HG03378 (cell line): ENCODE measurements around the gene ALDOA.
"Not testable (repeated sequence)": the region's sequence is repeated elsewhere in the genome, so short reads cannot be mapped to it uniquely, and the experiment has no call there.

Experiments
- ATAC-seq: cut with Tn5 transposase; IDR thresholded peaks from one replicate; pipeline ENCODE4 v1.9.1; 2021; ENCODE audit warnings: mild to moderate bottlenecking, moderate library complexity; ENCODE audit not compliant: unreplicated experiment

Gene ALDOA

DNA sequence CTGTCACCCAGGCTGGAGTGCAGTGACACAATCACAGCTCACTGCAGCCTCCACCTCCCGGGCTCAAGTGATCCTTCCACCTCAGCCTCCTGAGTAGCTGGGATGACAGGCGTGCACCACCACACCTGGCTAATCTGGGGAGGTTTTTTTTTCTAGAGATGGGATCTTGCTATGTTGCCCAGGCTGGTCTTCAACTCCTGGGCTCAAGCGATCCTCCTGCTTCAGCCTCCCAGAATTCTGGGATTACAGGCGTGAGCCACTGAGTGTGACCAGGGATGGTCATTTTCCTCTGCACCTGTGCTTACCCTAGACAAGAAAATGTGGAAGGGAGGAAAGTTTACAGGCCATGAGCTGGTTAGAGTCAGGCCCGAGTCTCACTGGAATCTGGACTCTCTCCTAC, 24.9 kb upstream of the ALDOA start:
- ATAC-seq: not testable (repeated sequence)

DNA sequence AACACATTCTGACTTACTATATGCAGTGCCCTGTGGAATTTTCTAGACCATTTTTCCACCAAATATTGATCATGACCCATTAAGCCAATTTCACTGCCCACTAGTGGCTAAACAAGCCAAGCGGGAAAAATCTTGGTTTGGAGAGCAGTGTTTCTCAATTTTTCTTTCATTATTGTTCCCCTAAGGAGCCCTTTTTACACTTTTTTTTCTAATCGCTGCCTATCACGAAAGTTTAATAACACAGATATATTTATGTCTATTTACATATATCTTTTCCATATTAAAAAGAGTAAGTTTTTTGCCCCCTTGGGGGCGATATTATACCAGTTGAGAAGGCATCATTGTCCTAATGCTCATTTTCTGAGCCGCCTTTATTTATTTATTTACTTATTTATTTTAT, 23.7 kb upstream of the ALDOA start:
- ATAC-seq: no peak

DNA sequence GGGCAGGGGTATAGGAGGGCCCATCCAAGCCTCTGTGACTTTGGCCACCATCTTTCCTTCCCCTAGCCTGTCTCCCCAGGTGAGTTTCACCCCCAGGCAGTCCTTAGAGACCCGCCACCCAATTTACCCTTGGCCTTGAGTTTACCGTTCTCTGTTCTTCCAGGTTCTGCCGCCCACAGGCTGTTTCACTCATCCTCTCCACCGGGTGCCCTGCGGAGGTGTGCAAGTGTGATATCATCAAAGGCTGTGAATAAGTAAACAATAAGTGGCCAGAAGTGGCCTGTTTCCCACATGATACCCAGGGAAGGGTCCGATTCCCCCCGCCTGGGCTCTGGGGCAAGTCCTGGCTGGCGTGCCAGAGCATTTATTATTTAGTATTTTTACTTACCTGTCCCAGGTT, 19.4 kb upstream of the ALDOA start:
- no peak for ATAC-seq

- no peak for ATAC-seq
Observed at GRCh38 chr16:30046588-30046987, 19.0 kb upstream of the ALDOA start.

- ATAC-seq: no peak
Observed at GRCh38 chr16:30049871-30050270, 15.7 kb upstream of the ALDOA start.

DNA sequence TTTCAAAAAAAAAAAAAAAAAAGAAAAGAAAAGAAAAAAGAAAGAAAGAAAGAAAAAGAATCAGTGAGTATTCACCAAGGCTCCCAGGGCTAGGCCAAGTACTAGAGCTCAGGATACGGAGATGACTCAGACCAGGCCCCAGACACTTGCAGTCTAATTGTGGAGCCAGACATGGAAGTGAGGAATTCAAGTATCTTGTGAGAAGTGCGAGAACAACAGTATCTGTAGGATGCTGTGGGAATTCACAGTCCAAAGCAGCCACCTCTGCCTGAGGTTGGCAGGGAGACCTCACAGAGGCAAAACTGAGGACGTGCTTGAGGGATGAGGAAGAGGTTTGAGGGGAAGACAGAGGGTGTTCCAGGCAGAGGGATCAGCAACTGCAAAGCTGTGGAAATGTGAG, 14.0 kb upstream of the ALDOA start:
- no peak for ATAC-seq

GRCh38 chr16:30052671-30053372, 12.7 kb upstream of the ALDOA start:
- peak; percentile 46 for ATAC-seq

DNA sequence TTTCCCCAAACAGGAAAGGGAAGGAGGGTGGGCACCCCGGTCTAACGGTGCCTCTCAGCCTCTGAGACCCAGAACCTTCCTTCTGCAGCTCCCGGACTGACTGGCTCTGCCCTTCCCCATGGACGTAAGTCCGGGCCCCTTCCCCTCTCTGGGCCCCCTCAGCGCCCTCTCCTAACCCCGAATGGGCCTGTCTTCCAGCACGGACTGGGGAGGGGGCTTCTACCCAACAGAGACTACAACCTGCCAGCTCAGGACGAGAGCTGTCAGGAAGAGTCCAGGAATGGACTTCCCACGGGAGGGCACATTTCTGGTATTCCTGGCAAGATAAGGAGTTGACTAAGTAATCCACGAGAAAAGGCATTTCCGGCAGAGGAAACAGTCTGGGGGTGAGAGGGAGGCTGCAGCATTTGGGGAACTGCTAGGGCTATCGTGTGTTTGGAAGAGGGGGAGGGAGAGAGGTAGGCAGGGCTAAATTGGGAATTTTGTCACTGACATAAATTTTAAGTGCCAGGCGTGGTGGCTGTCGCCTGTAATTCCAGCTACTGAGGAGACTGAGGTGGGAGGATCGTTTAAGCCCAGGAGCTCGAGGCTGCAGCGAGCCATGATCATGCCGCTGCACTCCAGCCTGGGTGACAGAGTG, 12.1 kb upstream of the ALDOA start:
- no peak for ATAC-seq

GRCh38 chr16:30054451-30054850, 11.1 kb upstream of the ALDOA start:
- ATAC-seq: no peak

DNA sequence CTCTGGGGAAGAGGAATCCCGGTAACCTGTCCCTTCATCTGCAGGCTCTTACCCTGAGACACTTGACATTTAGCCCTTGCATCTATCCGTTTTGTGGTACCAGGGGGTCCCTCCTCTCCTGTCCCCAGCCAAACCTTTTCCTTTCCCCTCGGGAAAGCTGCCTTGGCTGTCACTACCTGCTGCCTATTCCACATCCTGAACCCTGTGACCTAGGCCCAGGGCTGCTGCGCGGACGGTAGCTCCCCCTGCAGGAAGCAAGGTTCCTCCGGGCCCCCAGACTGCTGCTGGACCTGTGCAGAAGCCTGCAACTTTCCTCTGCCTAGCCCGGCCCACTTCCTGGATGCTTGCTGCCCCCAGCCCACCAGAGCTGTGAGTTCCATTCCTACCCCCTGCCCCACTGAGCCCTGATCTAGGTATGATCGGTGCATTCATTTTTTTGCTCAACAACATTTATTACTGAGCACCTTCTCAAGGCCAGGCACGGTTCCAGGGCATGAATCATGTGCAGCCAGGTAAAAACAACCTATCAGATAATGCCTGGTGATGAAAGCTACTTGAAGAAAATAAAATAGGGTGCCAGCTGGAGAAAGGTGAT, 10.5 kb upstream of the ALDOA start:
- no peak for ATAC-seq

DNA sequence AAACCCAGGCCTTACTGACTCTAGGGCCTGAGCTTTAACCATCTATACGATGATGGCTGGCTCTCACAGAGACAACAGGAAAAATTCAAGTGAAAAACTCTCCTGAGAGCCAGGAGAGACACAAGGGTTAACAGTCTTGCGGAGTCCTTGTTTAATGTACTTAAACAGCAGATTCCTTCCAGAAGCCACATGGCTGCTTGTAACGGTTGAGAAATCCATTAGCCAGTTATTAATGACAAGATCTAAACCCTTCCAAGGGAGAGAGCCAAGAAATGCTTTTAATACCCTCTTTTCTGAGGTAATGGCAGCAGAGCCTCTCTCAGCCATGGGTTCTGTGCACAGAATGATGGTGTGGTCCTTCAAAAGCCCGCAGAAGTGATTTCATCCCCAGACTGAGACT, 5.2 kb upstream of the ALDOA start:
- ATAC-seq: no peak

GRCh38 chr16:30060836-30061554, 4.6 kb upstream of the ALDOA start:
- ATAC-seq: no peak

- no peak for ATAC-seq
Observed at GRCh38 chr16:30063278-30063892, 2.2 kb upstream of the ALDOA start.

DNA sequence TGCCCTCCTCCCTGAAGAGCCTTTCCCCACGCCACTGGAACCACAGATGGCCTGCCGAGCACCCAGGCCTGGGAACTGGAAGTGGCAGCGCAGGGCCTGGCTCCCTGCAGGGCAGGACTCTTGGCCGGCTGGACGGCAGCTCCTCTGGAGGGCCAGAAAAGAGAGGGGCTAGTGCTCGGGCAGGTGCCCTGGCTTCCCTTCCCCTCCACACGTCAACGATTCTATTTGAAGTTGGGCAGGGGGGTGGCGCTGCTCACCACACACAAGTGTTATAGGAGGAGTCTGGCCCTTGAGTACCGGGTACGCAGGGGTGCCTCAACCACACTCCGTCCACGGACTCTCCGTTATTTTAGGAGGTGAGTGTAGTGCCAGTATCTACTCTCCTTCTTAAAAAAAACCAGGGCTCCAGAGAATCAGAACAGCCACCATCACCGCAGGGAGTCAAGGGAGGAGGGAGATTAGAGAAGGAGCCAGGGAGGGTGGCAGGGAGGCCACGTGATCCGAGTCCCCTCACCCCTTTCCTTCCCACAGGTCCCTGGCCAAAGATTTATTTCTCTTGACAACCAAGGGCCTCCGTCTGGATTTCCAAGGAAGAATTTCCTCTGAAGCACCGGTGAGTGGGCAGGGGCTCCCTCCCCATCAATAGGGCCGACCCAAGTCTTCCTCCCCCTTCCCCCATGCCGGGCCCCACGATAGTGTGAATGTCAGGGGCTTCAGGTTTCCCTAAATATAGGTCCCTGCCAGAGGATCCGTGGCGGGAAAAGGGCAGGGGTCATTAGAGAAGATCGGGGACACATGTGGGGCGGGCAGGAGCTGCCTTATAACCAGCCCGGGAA, 1.4 kb upstream of the ALDOA start:
- ATAC-seq: peak; percentile 28

DNA sequence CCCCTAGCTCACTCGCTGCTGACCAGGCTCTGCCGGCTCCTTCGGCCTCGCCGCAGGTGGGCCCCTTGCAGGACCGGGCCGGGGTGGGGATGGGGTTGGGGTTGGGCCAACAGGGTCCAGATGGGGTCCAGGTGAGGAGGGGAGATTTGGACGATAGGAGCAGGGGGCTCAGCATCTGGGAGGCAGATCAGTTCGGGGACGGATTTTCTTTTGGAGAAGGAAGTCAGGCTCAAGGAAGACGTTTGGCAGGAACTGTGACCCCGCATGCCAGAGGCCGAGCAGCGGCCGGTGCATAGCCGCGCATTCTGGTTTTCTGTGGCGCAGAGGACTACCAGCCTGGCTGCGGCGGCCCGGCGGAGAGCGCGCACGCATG, 845 bp upstream of the ALDOA start:
- no peak for ATAC-seq

DNA sequence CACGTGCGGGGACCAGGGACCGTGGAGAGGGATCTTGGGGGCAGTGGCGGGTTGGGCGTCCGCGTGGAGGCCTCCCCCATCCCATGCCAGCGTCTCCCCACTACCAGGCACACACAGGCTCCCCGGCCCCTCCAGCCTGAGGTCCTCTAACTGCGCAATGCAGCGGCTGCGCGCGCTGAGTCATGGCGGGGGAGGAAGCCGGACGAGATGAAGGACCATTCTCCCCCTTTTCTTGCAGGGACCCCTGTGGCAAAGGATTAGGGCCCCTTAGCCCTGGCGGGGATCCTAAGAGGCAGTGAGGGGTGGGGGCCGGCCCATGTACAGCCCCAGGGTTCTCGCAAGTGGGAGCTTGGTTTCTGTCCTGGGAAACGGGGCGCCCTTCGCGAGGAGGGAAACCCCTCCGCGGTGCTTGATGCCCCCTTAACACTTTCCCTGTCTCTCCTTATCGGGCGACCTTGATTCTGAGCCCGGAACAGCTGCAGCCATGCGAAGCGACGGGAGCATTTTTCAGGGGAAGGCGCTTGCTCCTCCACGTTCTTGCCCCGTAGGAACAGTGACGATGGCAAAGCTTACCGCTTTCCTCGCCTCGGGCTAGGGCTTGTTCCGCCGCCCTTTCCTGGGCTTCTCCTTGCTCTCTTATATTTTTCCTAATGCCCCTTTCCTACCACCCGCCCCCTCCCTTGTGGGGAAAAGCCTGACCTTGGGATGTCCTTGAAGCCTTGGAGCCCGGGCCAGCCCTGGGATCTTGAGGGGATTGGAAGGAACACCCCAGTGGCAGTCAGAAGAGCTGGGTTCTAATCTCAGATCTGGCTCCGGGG, 592 bp downstream of the ALDOA start:
- ATAC-seq: no peak

- ATAC-seq: no peak
Observed at GRCh38 chr16:30066761-30067583, 1.4 kb downstream of the ALDOA start.

GRCh38 chr16:30067584-30067916, 2.0 kb downstream of the ALDOA start:
- no peak for ATAC-seq

DNA sequence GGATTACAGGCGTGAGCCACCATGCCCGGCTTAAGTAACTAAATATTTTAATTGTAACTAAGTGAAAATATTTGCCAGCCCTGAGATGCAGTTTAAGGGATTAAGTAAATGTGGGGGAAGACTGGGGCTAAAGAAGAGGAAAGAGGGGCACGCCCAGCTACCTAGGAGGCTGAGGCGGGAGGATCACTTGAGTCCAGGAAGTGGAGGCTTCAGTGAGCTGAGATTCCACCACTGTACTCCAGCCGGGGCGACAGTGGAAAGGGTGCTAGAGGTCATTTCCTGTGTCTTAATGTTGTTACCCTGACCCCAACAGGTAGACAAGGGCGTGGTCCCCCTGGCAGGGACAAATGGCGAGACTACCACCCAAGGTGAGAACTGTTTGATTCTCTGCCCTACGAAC, 2.8 kb downstream of the ALDOA start:
- ATAC-seq: no peak
